NCI-H446 (cell line): ENCODE measurements around the gene L1CAM.

Experiments
- DNase-seq, 2 experiments: peaks; one replicate each; lab custom pipeline; 2025; lab: John Stamatoyannopoulos, UW

Gene L1CAM, protein sequence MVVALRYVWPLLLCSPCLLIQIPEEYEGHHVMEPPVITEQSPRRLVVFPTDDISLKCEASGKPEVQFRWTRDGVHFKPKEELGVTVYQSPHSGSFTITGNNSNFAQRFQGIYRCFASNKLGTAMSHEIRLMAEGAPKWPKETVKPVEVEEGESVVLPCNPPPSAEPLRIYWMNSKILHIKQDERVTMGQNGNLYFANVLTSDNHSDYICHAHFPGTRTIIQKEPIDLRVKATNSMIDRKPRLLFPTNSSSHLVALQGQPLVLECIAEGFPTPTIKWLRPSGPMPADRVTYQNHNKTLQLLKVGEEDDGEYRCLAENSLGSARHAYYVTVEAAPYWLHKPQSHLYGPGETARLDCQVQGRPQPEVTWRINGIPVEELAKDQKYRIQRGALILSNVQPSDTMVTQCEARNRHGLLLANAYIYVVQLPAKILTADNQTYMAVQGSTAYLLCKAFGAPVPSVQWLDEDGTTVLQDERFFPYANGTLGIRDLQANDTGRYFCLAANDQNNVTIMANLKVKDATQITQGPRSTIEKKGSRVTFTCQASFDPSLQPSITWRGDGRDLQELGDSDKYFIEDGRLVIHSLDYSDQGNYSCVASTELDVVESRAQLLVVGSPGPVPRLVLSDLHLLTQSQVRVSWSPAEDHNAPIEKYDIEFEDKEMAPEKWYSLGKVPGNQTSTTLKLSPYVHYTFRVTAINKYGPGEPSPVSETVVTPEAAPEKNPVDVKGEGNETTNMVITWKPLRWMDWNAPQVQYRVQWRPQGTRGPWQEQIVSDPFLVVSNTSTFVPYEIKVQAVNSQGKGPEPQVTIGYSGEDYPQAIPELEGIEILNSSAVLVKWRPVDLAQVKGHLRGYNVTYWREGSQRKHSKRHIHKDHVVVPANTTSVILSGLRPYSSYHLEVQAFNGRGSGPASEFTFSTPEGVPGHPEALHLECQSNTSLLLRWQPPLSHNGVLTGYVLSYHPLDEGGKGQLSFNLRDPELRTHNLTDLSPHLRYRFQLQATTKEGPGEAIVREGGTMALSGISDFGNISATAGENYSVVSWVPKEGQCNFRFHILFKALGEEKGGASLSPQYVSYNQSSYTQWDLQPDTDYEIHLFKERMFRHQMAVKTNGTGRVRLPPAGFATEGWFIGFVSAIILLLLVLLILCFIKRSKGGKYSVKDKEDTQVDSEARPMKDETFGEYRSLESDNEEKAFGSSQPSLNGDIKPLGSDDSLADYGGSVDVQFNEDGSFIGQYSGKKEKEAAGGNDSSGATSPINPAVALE

GRCh38 chrX:153885968-153886903 lies at the start of gene L1CAM:
Gene L1CAM (minus strand): TSS chrX:153886173. CDS start chrX:153875836, 10,337 bp downstream.
- DNase-seq = no peak

DNA sequence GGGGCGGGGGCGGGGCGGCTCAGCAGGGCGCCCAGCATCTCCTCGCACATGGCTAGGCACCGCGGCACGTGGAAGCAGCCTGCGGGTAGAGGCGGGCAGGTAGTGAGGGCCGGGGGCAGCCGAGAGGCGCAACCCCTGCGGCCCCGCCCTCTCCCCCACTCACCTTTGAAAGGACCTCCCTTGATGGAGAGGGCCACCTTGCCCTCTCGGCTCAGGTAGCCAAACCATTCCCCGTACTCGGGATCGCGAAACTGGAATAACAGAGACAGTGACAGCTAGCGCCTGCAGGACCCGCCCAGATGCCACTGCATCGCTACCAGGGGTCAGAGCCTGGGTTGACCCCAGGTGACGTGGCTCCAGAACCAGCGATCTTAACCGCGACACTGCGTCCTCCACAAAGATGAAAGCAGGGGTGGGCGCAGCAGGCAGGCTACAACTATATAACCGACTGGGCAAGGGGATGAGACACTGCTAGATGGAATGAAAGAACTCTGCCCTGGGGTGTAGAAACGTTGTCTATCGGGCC lies 49.4 kb upstream of the L1CAM start:
- DNase-seq = no peak

- DNase-seq = peak; percentile 3 to 82
Measured at GRCh38 chrX:153934762-153935325, 48.9 kb upstream of the L1CAM start, which contains the start of gene NAA10. Gene NAA10 (minus strand): TSS chrX:153935037. CDS start chrX:153934904, 133 bp downstream.

- no peak for DNase-seq
Measured at GRCh38 chrX:153934148-153934761, 48.3 kb upstream of the L1CAM start.

GRCh38 chrX:153933748-153934147 lies 47.8 kb upstream of the L1CAM start:
- DNase-seq = no peak

- no peak for DNase-seq
Measured at GRCh38 chrX:153932220-153932915, 46.4 kb upstream of the L1CAM start.

- DNase-seq = no peak
Measured at GRCh38 chrX:153931748-153932147, 45.8 kb upstream of the L1CAM start.

DNA sequence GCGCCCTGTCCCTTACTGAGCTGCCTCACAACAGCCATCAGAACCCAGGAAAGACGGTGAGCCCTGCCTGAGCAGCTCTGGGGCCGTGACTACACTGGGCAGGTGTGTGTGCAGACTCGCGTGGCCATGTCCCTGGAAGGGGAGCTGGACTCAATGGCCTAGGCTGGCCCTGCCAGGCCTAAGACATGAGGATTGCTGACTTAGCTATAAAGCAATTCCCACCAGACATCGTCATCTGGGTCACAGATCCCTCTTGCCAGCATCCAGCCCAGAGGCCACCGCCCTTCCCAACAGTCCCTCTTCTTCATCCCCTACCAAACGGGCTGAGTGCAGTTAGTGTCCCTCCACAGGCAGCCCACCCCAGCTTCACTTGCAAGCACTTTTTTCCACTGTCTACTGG lies 45.2 kb upstream of the L1CAM start:
- no peak for DNase-seq

GRCh38 chrX:153930011-153930910 lies 44.3 kb upstream of the L1CAM start:
- no peak for DNase-seq

GRCh38 chrX:153929576-153929975 lies 43.6 kb upstream of the L1CAM start:
- DNase-seq = no peak

DNA sequence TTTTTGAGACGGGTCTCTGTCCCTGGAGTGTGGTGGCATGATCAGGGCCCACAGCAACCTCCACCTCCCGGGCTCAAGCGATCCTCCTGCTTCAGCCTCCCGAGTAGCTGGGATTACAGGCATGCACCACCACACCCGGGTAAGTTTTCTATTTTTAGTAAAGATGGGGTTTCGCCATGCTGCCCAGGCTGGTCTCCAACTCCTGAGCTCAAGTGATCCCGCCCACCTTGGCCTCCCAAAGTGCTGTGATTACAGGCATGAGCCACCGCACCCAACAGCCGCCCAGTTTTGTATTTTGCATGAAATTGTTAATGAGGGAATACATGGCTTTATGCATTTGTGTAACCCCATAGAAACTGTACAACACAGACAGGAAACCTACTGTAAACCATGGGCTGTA lies 42.9 kb upstream of the L1CAM start:
- DNase-seq = no peak

DNA sequence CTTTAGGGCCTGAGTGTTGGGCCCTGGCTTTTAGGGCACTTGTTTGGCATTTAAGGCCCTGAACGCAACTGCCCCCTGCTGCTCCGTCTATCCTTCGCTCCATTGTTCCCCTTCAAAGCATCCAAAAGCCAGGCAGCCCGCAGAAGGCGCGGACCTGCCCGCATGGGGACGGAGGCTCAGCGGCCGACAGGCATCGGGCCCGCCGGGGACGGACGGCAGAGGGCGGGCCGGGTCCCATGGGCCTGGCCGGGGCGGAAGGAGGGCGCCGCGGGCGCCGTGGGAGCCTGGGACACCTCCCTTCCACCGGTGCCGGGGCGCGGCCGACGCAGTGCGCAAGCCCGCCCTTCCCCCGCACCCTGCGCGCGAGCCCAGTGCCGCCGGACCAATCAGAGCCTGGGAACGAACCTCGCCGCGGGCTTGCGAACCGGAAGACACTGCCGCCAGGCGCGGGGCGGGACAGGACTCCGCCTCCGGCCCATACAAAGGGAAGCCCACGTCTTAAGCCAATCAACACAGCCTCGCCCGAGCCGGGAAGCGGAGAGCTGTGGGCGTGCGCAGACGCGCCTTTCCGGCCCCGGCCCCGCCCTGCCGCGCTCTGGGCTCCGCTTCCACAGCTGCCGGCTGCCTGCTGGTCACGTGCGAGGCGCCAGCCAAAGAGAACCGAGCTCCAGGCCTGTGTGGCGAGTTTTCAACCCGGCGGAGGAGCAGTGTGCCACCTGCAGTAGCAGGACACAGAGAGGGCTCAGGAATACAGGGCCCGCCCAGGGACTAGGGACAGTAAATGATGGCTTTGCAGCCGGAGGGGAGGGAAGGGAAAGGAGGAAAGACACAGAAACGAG lies 42.2 kb upstream of the L1CAM start:
- DNase-seq = peak; percentile 87 to 97

DNA sequence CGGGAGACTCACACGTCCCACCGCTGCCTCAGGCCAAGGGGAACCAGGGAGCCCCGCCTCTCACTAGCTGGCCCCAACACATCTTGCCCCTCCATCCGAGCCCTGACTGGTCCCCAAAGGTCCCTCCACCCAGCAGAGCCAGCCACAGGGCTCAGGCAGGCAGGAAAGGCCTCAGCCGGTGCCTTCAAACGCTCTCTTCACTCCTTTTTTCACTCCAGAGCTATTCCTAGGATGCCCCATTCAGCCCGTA lies 41.6 kb upstream of the L1CAM start:
- DNase-seq = no peak

DNA sequence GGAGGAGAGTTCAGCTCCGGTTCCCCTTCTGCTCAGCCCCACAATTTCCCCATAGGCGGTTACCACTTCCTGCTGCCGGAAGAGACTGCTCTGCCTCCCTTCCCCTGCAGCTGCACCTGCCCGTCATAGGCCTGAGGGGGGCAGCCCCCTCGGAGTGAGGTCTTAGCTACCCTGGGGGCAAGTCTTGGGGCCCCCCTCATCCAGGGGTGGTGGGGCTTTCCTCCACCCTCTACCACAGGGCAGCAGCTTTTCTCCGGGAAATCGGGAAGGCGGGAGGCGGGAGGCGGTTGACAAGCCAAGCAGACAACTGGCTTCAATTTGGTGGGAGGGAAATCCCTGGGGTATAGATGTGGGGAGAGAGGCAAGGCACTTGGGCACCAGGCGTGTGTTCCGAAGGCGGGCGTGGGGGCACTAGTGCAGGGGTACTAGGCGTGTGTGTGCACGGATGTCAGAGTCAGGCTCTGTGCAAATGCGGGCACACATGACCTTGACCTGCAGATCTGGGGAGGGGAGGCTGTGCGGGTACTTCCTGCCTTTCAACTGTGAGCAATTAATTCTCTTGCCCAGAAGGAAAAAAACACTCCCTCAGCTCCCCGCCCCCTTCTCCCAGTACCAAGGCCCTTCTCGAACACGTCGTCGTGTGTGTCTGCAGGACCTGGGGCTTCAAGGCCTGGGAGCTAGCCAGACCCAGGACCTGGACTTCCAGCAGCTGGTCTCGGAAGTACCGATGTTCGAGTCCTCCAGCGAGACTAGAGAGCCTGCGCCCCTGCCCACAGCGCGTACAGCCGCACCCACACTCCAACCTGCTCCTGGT lies 41.1 kb upstream of the L1CAM start:
- DNase-seq = peak in 1 of 2 experiments; percentile 4

GRCh38 chrX:153926552-153926857 lies 40.5 kb upstream of the L1CAM start:
- no peak for DNase-seq

GRCh38 chrX:153925739-153926551 lies 40.0 kb upstream of the L1CAM start, which contains the start of gene ARHGAP4:
Gene ARHGAP4 (minus strand): TSS chrX:153926264. CDS start chrX:153926202, 62 bp downstream.
- no peak for DNase-seq
